Limb (tissue), 2 donors: Measurements from ENCODE around the gene FAM237A.

Source experiments
- DNase-seq, 2 donors: peaks; one replicate each; pipeline ENCODE4 v3.0.0-alpha.2; 2016; ENCODE audit errors: extremely low spot score in 2 of 2

Gene FAM237A

DNA sequence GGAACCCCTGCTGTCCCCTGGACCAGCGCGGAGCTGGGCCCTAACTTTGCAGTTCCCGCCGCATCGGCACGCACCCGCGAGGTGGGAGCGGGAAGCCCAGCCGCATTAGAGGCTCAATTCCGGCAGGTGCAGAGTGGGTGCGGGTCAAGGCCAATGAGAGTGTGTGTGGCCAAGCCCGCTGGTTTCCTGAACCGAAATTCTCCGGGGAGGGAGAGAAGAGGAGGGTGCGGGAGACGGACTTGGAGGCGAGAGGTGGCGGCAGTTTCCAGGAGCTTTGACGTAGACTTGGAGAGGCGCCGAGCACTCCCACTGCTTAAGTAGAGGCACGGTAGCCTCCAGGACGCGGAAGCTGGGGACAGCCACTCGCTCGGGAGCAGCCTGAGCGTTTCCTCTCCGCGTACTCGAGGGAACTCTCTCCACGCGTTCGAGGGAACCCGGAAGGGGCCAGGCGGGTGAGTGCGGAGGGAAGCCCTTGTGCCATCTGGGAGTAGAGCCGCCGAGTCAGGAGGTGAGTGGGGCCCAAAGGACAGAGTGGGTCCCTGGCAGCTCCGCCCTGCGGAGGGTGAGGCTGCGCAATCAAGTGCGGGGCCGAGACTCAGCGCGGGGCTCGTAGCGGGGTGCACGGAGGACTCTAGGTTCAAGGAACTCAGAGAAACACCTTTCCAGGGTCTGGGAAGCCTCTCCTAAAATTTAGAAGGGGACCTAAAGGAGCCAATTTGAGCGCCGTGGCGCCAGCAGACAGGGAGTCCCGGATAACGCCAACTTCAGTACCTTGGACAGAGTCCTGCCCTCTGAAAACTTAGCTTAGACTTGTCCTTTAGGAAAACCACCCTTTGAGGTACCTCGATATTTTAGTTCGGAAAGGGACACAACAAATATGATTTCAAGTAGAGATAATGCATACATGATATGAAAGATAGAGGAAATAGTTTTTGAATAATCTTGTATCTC, at the start of gene FAM237A:
FAM237A (plus strand) TSS at position 413 of the 951 bp plus-strand sequence. CDS start 1,750 bp downstream, outside the sequence.
- peak; percentile 69 to 71 for DNase-seq

DNA sequence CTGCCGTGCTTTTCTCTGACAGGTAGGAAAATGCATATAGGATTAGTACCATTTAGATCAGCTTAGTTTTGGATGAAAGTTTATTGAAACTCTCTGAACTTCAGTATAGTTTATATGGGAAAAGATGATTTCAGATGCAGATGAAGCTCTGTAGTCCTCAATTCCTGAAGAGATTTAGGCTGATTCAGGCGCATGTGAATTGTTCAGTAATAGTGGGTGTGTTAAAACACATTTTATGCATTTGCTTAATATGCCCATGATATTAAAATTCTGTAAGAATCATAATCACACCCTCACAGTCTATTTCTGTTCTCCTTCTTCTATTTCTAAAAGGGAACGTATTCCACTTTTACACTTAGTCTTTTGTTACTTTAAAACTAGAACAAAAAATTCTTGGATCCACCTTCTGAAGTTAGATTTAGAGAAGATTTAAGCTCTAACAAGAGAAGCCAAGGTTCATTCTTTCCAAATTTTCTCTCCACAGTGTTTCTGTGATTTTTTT, 44.5 kb upstream of the FAM237A start:
- DNase-seq, result no peak

DNA sequence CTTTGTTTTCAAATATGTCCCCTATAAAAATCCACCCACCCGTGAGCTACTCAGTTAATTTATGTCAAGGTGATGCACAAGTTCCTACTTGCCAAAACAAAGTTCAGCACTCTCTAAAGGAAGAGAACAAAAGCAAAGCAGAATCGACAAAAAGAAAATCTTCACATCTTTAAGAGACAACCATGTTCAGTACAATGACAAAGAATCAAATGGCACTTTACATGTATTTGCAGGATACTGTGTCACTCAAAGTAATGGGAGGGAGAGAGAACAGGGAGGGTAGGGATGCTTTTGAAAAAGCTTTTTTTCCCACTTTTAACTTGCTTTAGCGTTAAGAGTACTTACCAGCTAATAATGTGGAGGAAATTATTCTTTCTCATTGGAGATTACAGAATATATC, 39.0 kb upstream of the FAM237A start:
- no peak for DNase-seq

DNA sequence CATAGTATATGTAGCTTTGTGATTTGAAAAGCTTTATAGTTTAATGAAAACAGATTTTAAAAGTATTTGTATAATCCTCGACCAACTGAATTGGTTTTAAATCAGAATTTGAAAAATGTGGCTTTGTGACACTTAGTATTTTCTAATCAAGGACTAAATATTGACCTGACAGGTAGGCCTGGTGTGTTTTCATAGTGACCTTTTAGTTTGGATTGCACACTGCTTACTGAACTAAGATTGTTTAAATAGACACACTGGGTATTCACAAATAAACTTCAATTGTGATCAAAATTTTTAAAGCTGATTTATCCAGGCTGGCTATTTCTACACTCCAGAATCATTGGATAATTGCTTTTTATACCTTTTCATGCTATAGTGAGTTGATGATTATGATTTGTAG, 31.8 kb upstream of the FAM237A start:
- no peak for DNase-seq

DNA sequence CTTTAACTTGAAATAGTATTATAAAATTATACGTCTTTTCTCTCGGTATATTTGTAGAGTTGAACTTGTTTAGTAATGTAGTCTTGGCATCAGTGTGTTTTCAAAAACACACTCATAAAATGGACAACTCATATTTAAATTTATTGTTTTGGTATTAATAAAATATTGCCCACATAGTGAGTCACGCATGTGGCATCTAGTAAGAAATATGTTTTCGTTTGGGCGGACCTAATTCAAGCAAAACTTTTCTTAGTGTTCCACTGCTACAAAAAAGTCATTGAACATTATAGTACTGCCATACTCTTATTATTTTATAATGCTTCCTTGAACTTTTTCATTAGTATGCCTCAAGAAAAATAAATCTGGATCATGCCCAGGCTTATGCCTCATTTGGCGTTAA, 31.1 kb upstream of the FAM237A start:
- DNase-seq, result no peak

DNA sequence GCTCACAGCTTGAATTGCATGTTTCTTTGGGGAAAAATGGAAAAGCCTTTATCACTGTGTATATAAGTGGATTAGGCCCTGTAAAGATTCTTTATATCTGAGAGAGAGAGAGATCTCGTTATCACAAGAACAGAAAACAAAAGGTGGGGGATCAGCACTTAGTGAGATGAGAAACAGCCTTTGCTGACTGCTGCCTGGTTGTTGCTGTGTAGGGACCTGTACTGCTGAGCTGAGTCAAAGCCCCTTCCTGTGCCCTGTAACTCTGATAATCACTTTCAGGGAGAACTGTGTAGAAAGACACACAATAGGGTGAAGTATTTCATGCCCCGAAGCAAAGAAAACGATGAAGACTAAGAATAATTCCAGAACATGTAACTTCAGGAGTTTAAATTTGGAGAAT, 30.6 kb upstream of the FAM237A start:
- DNase-seq, result no peak

DNA sequence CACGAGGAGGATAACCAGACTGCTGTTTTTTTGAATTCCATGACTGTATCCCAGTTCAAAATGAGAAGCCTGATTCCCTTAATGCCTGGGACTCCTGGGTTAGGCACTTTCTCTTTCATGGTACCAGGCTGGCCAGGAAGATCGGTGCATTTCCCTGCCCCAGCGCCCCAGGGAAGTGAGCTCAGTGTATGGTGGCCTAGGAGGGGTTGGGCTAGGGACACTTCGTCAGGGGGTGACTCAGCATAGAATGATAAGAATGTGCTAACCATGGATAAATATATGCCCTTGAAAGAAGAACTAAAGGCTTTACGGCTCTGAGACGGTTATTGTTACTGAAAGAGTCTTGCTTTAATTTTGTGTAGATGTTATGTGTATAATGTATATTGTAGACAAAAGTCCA, 27.5 kb upstream of the FAM237A start:
- no peak for DNase-seq

DNA sequence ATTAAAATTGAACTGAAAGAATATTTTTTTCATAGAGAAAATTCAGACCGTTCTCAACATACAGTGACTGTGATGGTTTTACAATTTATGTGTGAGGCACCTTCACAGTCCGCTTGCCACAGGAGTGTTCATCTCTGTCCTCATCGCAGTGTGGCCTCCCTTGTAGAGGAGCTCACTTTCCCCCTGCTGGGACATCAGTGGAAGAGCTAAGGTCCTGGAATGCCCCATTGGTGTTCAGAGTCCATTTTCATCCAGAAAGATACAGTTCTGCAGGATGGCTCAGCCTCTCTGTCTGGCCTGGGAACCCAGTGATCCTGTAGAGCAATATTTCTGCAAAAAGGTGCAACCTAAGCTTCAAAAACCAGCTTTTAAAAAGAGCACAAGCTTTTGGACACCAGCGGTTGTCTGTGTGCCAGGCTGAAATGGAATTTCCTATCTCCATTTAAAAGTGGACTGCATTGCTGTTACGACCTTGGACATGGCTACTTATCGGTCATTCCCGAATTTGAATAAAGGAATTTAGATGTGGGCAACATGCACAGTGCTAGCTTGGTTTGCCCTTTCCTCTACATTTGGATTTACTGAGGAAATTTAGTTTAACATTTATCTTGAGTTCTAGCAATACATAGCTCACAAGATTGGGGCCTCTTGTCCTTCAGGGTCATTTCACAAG, 26.7 kb upstream of the FAM237A start:
- DNase-seq, result no peak

DNA sequence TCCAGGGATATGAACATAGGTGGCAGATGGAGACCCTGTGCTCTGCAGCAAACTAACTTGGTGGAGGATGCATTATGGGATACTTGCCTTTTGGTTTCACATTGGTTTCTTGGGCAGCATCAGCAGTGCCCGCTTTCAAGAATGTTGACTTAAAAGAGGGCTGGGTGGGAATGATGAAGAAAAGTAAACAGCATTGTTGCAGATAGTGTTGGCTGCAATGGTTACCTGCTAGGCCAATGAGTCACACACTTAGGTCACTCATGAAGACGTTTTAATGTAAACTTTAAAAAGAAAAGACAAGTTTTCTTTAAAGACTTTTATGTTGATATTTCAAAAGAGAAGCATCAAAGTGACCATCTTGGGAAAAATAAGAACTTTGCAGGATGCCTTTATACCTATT, 26.1 kb upstream of the FAM237A start:
- no peak for DNase-seq

DNA sequence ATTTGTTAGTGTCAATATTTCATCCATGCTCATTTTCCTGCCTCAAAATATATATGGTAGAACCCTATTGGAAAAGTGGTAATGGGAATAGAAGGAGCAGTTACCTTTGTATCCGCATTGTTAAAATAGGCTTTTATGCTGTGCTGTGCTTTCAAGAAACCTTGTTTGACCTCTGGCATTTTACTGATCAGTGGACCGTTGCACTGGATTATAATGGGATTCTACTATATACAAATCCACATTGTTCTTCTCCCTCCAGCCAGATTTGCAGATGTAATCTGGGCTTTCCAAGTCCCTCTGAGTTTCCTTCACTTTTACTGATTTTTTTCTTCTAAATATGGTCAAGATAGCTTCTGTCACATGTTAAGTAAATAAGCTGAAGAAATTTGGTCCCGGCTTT, 23.3 kb upstream of the FAM237A start:
- DNase-seq, result no peak

DNA sequence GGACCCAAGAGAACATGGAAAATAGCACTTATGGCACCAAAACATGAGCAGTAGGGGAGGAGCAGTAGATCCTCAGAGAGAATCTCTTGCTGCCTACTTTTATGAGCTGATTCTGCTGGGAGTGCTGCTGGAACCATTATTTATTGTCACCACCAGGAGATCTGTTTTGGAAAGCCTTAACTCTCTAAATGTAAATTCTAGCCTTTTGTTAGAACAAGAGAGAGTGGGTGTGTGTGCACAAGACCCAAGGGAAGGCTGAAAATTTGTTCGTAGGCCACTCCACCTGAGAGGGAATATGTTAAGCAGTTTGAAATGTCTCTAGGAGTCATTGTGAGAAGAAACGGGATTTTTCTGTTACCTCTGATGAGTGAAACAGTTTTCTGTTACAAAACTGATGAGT, 16.2 kb upstream of the FAM237A start:
- DNase-seq, result no peak

DNA sequence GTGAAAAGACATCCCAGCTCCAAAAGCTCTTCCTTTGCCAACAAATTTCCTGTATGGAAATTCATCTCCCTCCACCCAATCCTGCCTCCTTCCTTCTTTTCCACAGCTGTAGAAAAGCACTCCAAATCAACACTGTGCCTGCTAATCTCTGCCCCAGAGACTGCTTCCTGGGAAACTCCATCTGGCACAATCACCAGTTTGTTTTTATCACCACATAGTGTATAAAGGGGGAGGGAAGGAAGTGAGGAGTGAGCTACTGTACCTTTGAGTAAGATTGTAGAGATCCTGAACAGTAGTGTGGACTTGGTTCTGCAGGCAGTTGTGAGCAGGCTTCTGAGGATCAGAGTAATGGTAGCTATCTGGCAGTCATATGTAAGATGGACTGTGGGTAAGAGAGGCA, 14.7 kb upstream of the FAM237A start:
- no peak for DNase-seq

DNA sequence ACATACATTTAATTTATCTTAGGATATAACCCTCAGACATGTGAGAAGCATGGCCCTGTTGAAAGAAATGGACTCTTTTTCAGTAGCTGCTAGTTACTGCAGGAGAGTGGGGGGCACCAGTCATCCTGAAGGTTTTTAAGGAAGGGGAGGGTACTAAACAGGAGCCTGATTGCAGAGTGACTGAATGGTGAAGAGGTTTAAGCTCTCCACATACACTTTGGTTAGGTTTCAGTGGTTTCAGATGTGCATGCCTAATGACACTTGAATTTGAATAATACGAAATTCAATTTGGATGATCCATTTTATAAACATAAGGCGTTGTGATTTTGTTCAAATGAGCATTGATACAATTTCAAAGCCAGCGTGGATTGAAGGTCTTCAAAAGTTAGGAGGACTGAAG, 10.9 kb upstream of the FAM237A start:
- no peak for DNase-seq

DNA sequence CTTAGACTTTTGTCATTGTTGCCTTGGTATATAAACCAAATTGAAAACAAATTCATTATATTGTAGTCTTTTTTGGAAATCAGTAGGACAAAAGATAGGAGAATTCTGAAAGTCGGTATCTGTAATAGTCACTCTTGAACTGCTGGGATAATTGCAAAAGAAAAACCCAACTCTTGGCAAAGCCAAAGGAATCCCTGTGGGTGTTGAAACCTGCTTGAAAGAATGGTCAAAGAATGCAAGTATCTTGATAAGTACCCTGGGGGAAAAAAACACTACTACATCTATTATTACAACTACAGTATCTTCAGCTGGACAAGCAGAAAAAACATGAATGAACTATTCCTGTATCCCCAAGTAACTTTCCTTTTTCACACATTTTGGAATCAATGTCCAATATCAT, 7.3 kb upstream of the FAM237A start:
- no peak for DNase-seq

DNA sequence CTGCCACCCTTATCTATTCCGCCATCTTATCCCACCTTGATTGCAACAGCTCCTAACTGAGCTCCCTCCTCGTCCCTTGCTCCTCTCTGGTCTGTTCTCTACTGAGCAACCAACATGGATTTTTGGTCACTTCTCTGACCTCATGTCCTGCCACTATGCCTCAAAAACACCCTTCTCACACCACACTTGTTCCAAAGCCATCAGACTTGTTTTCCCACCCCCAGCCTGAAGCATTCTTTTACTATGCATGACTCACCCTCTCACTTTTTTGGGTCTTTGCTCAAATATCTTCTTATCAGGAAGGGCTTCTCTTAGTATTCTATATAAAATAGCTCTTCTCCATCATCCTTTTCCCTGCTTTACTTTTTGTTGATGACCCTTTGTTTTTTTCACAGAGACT, 2.7 kb upstream of the FAM237A start:
- no peak for DNase-seq

DNA sequence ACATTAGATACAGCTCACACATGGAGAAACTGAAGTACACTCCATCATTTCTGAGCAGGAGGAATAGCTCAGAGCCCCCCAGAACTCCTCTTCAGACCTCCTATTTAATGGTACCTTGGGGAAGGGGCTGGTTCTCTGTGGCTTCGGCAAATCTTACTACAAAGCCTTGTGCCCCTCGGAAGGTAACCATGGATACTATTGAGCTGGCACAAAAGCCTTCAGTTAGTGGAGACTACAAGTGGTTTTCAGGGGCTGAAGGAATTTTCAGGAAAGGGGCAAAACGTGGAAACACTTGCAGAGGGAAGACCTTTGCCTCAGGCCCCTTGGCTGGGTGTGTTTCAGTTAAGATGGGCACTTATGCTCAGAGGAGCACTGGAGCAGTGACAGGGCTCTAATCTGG, 1.1 kb upstream of the FAM237A start:
- DNase-seq, result no peak

DNA sequence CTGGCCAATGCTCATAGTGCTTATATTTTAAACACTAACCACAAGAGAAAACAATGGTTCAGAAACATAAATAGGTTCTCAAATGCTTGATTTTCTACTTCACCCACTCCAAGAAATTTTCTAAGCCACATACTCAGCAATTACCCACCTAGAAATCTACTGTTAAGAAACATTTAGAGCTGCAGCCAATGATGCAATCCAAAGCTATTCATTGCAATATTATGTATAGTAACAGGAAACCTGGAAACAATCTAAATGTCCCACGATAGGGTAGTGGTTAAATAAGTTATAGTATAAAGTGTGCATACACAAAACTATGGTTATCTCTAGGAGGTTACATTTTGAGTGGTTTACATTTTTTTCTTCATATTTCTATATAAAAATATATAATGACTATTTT, 5.7 kb downstream of the FAM237A start:
- DNase-seq, result no peak

DNA sequence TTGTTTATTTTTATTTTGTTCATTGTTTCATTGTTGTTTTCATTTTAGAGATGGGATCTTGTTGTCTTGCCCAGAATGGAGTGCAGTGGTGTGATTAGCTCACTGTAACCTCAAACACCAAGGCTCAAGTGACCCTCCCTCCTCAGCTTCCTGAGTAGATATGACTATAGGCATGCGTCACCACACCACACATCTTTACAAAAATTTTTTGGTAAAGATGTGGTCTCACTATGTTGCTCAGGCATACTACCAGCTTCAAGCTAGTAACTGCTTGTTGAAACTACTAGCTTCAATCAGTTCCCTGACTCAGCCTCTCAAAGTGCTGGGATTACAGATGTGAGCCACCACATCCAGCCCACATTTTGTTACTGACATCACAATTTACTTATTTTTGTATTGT, 14.8 kb downstream of the FAM237A start:
- DNase-seq, result no peak

DNA sequence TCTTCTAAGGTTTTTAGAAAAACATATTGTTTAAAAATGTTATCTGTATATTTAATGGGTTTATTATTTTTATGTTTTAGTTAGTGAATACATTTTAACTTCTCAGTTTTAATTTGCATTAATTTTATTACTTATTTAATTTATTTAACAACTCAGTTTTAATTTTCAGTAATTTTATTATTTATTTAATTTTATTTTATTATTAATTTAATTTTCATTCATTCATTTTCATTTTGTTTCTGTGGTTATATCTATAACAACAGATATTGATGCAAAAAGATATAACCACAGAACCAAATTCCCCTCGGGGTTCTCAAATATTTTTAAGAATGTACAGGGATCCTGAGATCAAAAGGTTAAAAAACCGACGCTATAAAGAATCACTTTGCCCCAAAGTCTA, 23.0 kb downstream of the FAM237A start:
- no peak for DNase-seq

DNA sequence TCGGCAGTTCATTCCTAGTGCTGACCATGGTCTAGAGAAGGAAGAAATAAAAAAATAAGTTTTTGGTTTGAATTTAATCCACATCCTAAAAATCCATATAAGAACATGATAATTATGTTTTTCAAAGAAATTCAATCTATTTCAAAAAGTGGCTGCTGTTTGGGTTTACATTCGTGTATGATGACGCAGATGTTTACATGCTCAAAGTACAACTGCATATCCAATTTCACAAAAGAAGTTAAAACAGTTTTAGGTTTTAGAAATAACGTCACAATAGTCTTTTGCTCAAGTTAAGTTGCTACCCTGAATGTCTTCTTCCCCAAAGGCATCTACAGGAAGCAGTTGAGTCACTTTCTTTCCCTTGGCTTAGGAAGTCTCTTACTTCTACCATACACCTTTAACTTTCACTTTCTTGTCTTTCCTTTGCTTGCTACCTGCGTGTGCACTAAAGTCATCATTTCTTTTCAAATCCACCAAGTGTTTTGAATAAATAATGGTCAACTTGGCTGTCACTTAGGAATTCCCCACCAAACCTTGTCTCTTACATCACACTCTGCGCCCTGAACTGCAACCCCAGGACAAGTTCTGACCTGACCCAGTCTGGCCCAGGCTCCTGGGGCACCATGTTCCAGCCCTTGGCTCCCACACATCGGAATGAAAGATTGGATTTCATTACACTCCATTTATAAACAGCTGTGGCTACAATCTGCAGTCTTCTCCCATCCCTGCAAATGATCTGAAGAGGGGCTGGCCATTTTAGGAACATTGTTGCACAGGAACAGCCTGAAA, 28.4 kb downstream of the FAM237A start:
- no peak for DNase-seq

DNA sequence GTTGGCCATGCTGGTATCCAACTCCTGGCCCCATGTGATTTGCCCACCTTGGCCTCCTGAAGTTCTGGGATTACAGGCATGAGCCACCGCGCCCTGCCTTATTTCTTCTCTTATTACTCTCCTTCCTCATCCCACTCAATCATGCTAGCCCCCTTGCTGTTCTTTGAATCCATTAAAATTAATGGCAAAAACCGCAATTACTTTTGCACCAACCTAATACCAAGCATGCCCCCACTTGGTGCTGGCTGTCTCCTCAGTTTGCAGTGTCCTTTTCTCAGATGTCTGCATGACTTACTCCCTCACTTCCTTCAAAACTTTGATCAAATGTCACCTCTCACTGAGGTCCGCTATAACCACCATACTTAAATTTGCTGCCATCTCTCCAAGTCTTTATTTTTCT, 41.3 kb downstream of the FAM237A start:
- no peak for DNase-seq

DNA sequence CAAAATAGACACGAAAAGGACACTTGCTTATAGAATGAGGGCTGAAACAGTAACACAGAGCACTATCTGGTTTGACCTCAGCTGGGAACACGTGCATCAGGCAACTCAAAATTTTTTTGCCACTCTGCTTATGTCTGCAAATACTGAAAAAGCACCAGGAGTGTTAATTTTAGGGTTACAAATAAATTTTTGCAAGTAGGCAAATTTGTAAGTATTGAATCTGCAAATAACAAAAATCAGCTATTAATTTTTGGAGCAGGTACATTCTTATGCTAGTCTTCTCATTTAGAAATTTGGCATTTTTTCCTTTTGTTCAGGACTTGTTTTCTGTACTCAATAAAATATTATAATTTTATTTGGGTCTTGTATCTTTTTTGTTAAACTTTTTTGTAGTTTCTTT, 46.2 kb downstream of the FAM237A start:
- DNase-seq, result no peak
